GM12878 (cell line): ENCODE data around the gene TP53I11. TPM values are rescaled to one million over a fixed set of nuclear protein-coding genes. Genes with fewer than 3 reads are reported as not detected.

Experiments
- ATAC-seq: fragments of 200-7000 bp; cut with Tn5 transposase; 3 replicates; pipeline ENCODE4 v1.9.1; 2020; ENCODE audit warnings: mild to moderate bottlenecking, moderate library complexity
- BruUV-seq: library from RNA; stranded (reverse); fragments of 400-500 nt; replicated peaks from 2 replicates; lab custom pipeline; 2021; lab: Mats Ljungman, UMichigan
- CTCF ChIA-PET: fragments of 300-600 bp; sonication (Branson Sonifier 250); formaldehyde crosslinking; extraction: SDS; loops from one replicate; lab custom pipeline; 2021; ENCODE audit warnings: inconsistent platforms; lab: Yijun Ruan, JAX
- POLR2A ChIA-PET: fragments of 350-600 bp; formaldehyde crosslinking; extraction: SDS; loops from one replicate; lab custom pipeline; 2021; ENCODE audit warnings: inconsistent platforms; lab: Charles Lee
- RAD21 ChIA-PET: fragments of 300-600 bp; sonication (Branson Sonifier 250); formaldehyde crosslinking; loops from one replicate; lab custom pipeline; 2023; ENCODE audit warnings: antibody characterized with exemption; ENCODE audit not compliant: unreplicated experiment; lab: Charles Lee
- SMC1A ChIA-PET: fragments of 300-600 bp; sonication (Branson Sonifier 250); formaldehyde crosslinking; loops from one replicate; lab custom pipeline; 2023; ENCODE audit not compliant: unreplicated experiment, uncharacterized antibody; lab: Charles Lee
- DNase-seq: peaks from one replicate; pipeline ENCODE4 v3.0.0-alpha.2; 2011; ENCODE audit warnings: low read depth, low spot score
- FAIRE-seq: peaks from 3 replicates; lab custom pipeline; 2011; peaks lifted over from hg19 to GRCh38; lab: Jason Lieb, UNC
- H2AFZ ChIP-seq: 2 replicates; pipeline ENCODE4 v1.6.0; 2011; ENCODE audit warnings: low read depth, low read length, control low read depth; ENCODE audit not compliant: control insufficient read depth
- H3K27ac ChIP-seq: 2 replicates; pipeline ENCODE4 v1.5.1; 2011; ENCODE audit warnings: control low read depth; ENCODE audit not compliant: control insufficient read depth, insufficient read depth
- H3K27me3 ChIP-seq, 2 experiments: replicated peaks in 1 of 2; 2 replicates each; pipeline versions ENCODE4 v1.6.0 to v1.6.1; 2011; ENCODE audit warnings: low read length in 1 of 2; ENCODE audit not compliant: control insufficient read depth in 2 of 2, insufficient read depth in 2 of 2
- H3K36me3 ChIP-seq, 2 experiments: 2 replicates each; pipeline ENCODE4 v1.5.1; 2011; ENCODE audit warnings: low read length in 1 of 2; ENCODE audit not compliant: control insufficient read depth in 2 of 2, insufficient read depth in 2 of 2
- H3K4me1 ChIP-seq: 2 replicates; pipeline ENCODE4 v1.6.1; 2011; ENCODE audit warnings: mild to moderate bottlenecking, low read length, moderate library complexity, mixed read lengths; ENCODE audit not compliant: control insufficient read depth, insufficient read depth
- H3K4me2 ChIP-seq: 2 replicates; pipeline ENCODE4 v1.6.0; 2011; ENCODE audit warnings: control low read depth; ENCODE audit not compliant: control insufficient read depth, insufficient read depth
- H3K4me3 ChIP-seq: fragments of 200-600 bp; sonication (generic); 2 replicates; pipeline ENCODE4 v1.5.1; 2016
- H3K79me2 ChIP-seq: 2 replicates; pipeline ENCODE4 v1.6.0; 2011; ENCODE audit warnings: low read length; ENCODE audit not compliant: control insufficient read depth, insufficient read depth
- H3K9ac ChIP-seq: 2 replicates; pipeline ENCODE4 v1.8.0; 2011; ENCODE audit warnings: low read length, control low read depth, mixed read lengths; ENCODE audit not compliant: control insufficient read depth, insufficient read depth
- H3K9me3 ChIP-seq: replicated peaks from 3 replicates; pipeline ENCODE4 v1.5.1; 2011; ENCODE audit warnings: mild to moderate bottlenecking, low read length; ENCODE audit not compliant: control insufficient read depth, insufficient read depth
- H4K20me1 ChIP-seq: 2 replicates; pipeline ENCODE4 v1.6.0; 2011; ENCODE audit not compliant: control insufficient read depth, insufficient read depth
- BMI1 ChIP-seq: fragments of 450-650 bp; IDR thresholded peaks from 2 replicates; pipeline ENCODE4 v1.6.1; 2016; ENCODE audit warnings: mild to moderate bottlenecking, moderate library complexity, borderline replicate concordance
- CREM ChIP-seq: IDR thresholded peaks from 2 replicates; pipeline ENCODE4 v1.6.1; 2014; ENCODE audit warnings: antibody characterized with exemption, low read depth
- EP300 ChIP-seq, 2 experiments: fragments of 150-350 bp in 1 of 2; IDR thresholded peaks; 2 replicates each; pipeline ENCODE4 v1.6.1; 2011 to 2012; ENCODE audit warnings: low read depth in 2 of 2, low read length in 2 of 2, borderline replicate concordance in 1 of 2, improper control_type of control experiment in 1 of 2, inconsistent platforms in 1 of 2; ENCODE audit not compliant: control insufficient read depth in 1 of 2
- FOXK2 ChIP-seq: fragments of 450-650 bp; IDR thresholded peaks from 2 replicates; pipeline ENCODE4 v1.6.1; 2017; ENCODE audit warnings: mild to moderate bottlenecking, moderate library complexity
- GATAD2B ChIP-seq: fragments of 450-650 bp; conservative IDR thresholded peaks from 2 replicates; pipeline ENCODE4 v1.6.1; 2017; ENCODE audit warnings: low read depth, mild to moderate bottlenecking, moderate library complexity
- KLF5 ChIP-seq: fragments of 450-650 bp; IDR thresholded peaks from 2 replicates; pipeline ENCODE4 v1.6.1; 2014; ENCODE audit warnings: mild to moderate bottlenecking; ENCODE audit not compliant: partially characterized antibody
- LARP7 ChIP-seq: fragments of 450-650 bp; IDR thresholded peaks from 2 replicates; pipeline ENCODE4 v1.6.1; 2017; ENCODE audit warnings: mild to moderate bottlenecking
- MYC ChIP-seq: IDR thresholded peaks from 2 replicates; pipeline ENCODE4 v1.6.1; 2011; ENCODE audit warnings: mild to moderate bottlenecking, low read length, moderate library complexity, inconsistent platforms; ENCODE audit not compliant: insufficient read depth, insufficient replicate concordance, insufficient read length, severe bottlenecking
- NFIC ChIP-seq: IDR thresholded peaks from 2 replicates; pipeline ENCODE4 v1.6.1; 2012; ENCODE audit warnings: low read depth, mild to moderate bottlenecking, inconsistent platforms, low read length, moderate library complexity
- NR2C2 ChIP-seq: IDR thresholded peaks from 2 replicates; pipeline ENCODE4 v1.6.1; 2011; ENCODE audit warnings: borderline replicate concordance, low read depth; ENCODE audit not compliant: control insufficient read depth, insufficient read length
- NRF1 ChIP-seq: conservative IDR thresholded peaks from 2 replicates; pipeline ENCODE4 v1.6.1; 2011; ENCODE audit warnings: mild to moderate bottlenecking, low read depth, low read length, improper control_type of control experiment
- POU2F2 ChIP-seq: IDR thresholded peaks from 3 replicates; pipeline ENCODE4 v1.6.1; 2011; ENCODE audit warnings: low read depth, mild to moderate bottlenecking, low read length, borderline replicate concordance
- SPI1 ChIP-seq: IDR thresholded peaks from 2 replicates; pipeline ENCODE4 v1.6.1; 2011; ENCODE audit warnings: low read depth, mild to moderate bottlenecking, low read length, moderate library complexity, borderline replicate concordance; ENCODE audit not compliant: insufficient read depth
- STAT1 ChIP-seq: fragments of 450-650 bp; conservative IDR thresholded peaks from 2 replicates; pipeline ENCODE4 v1.6.1; 2014; ENCODE audit warnings: antibody characterized with exemption, mild to moderate bottlenecking
- TBL1XR1 ChIP-seq: IDR thresholded peaks from 2 replicates; pipeline ENCODE4 v1.6.1; 2012; ENCODE audit warnings: low read depth, low read length, improper control_type of control experiment
- ZBED1 ChIP-seq: IDR thresholded peaks from 2 replicates; pipeline ENCODE4 v1.6.1; 2016; ENCODE audit warnings: borderline replicate concordance
- ZBTB11 ChIP-seq: fragments of 450-650 bp; formaldehyde crosslinking; IDR thresholded peaks from 2 replicates; pipeline ENCODE4 v1.5.0; 2022; ENCODE audit warnings: mild to moderate bottlenecking, missing genetic modification characterization
- ZNF384 ChIP-seq: IDR thresholded peaks from 2 replicates; pipeline ENCODE4 v1.6.1; 2012; ENCODE audit warnings: low read depth, mild to moderate bottlenecking, low read length, improper control_type of control experiment, borderline replicate concordance
- WGBS: methylation state at CpG from one replicate; pipeline ENCODE4 v1.1.6; 2016; ENCODE audit warnings: low lambda C conversion rate; ENCODE audit not compliant: insufficient replicate concordance, insufficient coverage; ENCODE audit errors: missing lambda C conversion rate; 5-methylcytosine and 5-hydroxymethylcytosine counted together
- in situ Hi-C: fragments of 300-500 bp; cut with MboI; formaldehyde crosslinking; loops from 9 replicates; pipeline ENCODE4 v1.14.3; 2018; ENCODE audit warnings: mixed read lengths
- intact Hi-C: fragments of 100-400 bp; cut with micrococcal nuclease; formaldehyde crosslinking; loops from one replicate; pipeline ENCODE4 v1.14.2; 2022; ENCODE audit not compliant: unreplicated experiment
- polyA plus RNA-seq, 11 experiments: library from polyadenylated mRNA; depleted of rRNA in 4 of 11; unstranded in 6 of 11; stranded (reverse) in 5 of 11; fragments of >200 nt; fragmentation: Nextera tagmentation in 4 of 11; fragmentation: Illumina TruSeq in 1 of 11; extraction: Ambion mirVana in 4 of 11; extraction: Trizol in 1 of 11; gene quantifications; 1 replicate in 1 of 11; 2 replicates in 10 of 11; pipeline versions ENCODE4 v1.2.1 to v1.2.3, GENCODE V29; 2011 to 2016; ENCODE audit warnings: inconsistent platforms in 2 of 11, missing spikeins in 2 of 11, low read depth in 1 of 11
- total RNA-seq, 4 experiments: library from RNA; depleted of rRNA in 3 of 4; stranded (reverse); fragments of >200 nt in 3 of 4; fragmentation: Illumina TruSeq in 1 of 4; extraction: Trizol in 1 of 4; gene quantifications; 2 replicates each; pipeline versions ENCODE4 v1.2.1 to v1.2.3, GENCODE V29; 2013 to 2021

TP53I11 gene
- total and polyA plus RNA-seq, 10 of the 15 experiments (the other 5 are each of a cell fraction or from before 2014, with no cell fraction given) = 0.03 to 0.28 (median 0.17) TPM; not detected in 3

DNA sequence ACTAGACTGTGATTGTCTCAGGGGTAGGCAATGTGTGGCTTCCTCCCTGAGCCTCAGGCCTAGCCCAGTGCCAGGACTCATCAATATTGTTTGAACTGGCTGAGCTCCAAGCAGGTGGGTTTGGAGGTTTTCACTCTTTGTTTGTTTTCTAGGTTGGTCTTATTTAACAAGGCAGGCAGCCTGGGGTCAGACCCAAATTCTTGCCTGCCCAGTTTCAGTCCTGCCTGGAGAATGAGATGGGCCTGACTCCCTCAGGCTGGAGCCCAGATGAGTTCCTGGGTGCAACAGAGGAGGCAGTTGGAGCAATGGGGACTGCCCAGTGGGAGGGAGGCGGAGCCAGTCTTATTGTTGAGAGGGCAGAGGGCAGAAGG is 28.3 kb upstream of the TP53I11 start:
- Histone ChIP-seq H3K27ac (no peak overlapping the region), H3K36me3 (no peaks in the 10 kb centered on the region), H3K27me3 (no peaks in the 10 kb centered on the region), H3K4me1 (no peaks in the 10 kb centered on the region; the same call in 1 of the 2 replicates), H4K20me1 (no peaks in the 10 kb centered on the region; the same call in 1 of the 2 replicates), H3K4me2 (no peak overlapping the region), H3K9ac (no peak overlapping the region), H2AFZ (no peak overlapping the region; the same call in 1 of the 2 replicates), H3K9me3 (no peaks in the 10 kb centered on the region), H3K79me2 (no peaks in the 10 kb centered on the region), H3K4me3 (no peak overlapping the region)
- ChIA-PET RAD21 (no interaction called here), CTCF (no interaction called here), SMC1A (no interaction called here), POLR2A (no interaction called here)
- DNase-seq = no peak
- TF ChIP-seq POU2F2 (no peak), MYC (no peak), SPI1 (no peak), EP300 (IDR thresholded peaks at IDR 0.05; ENCODE audit: borderline replicate concordance in 1 of 2, control insufficient read depth in 1 of 2, low read depth in 2 of 2, low read length in 2 of 2) (no peak), CREM (no peak), ZNF384 (no peak), STAT1 (no peak), KLF5 (no peak), ZBTB11 (CRISPR knock-in tag) (no peak), NFIC (no peak), TBL1XR1 (no peak), NR2C2 (no peak), FOXK2 (no peak), ZBED1 (no peak), BMI1 (no peak), GATAD2B (no peak), NRF1 (no peak), LARP7 (no peak)
- no peak for FAIRE-seq
- ATAC-seq = no peak
- no TSS peak for BruUV-seq
- intact Hi-C loops = no loop called here
- in situ Hi-C loops = no loop called here
- WGBS = 0% methylated on average over 1 of the region's 1 CpG
